Liver (tissue), 9 donors: Measurements from ENCODE around the gene NDC1. TPM values are rescaled to one million over a fixed set of nuclear protein-coding genes. Genes with fewer than 3 reads are reported as not detected.

ENCODE experiments used
- DNase-seq: peaks from one replicate; pipeline ENCODE4 v3.0.0-alpha.2; 2017; ENCODE audit warnings: low spot score
- H3K27ac ChIP-seq, 2 donors: one replicate each; pipeline ENCODE4 v1.7.0; 2013; ENCODE audit warnings: inconsistent platforms in 2 of 2, low read length in 2 of 2, control low read depth in 1 of 2, low read depth in 1 of 2, mild to moderate bottlenecking in 1 of 2
- H3K27me3 ChIP-seq, 4 donors: one replicate each; pipeline versions ENCODE4 v1.6.1 to v1.7.0; 2013; ENCODE audit warnings: low read length in 3 of 4, inconsistent platforms in 1 of 4, mild to moderate bottlenecking in 1 of 4, moderate library complexity in 1 of 4; ENCODE audit not compliant: control insufficient read depth in 4 of 4, insufficient read depth in 4 of 4
- H3K36me3 ChIP-seq, 4 donors: one replicate each; pipeline versions ENCODE4 v1.6.1 to v1.7.0; 2013; ENCODE audit warnings: low read length in 3 of 4, mild to moderate bottlenecking in 3 of 4, low read depth in 1 of 4, moderate library complexity in 1 of 4; ENCODE audit not compliant: control insufficient read depth in 4 of 4, insufficient read depth in 3 of 4
- H3K4me1 ChIP-seq, 4 donors: one replicate each; pipeline versions ENCODE4 v1.6.1 to v1.7.0; 2013; ENCODE audit warnings: low read length in 3 of 4, mild to moderate bottlenecking in 3 of 4, moderate library complexity in 1 of 4; ENCODE audit not compliant: control insufficient read depth in 4 of 4, insufficient read depth in 4 of 4
- H3K4me3 ChIP-seq, 3 donors: one replicate each; pipeline versions ENCODE4 v1.6.1 to v1.7.0; 2013; ENCODE audit warnings: low read length in 3 of 3, control low read depth in 1 of 3, low read depth in 1 of 3, mild to moderate bottlenecking in 1 of 3
- H3K9ac ChIP-seq, 2 donors: one replicate each; pipeline ENCODE4 v1.7.0; 2013; ENCODE audit warnings: low read length in 2 of 2, mild to moderate bottlenecking in 2 of 2, moderate library complexity in 2 of 2, control low read depth in 1 of 2, low read depth in 1 of 2
- H3K9me3 ChIP-seq, 4 donors: one replicate each; pipeline versions ENCODE4 v1.6.1 to v1.7.0; 2013; ENCODE audit warnings: low read length in 3 of 4; ENCODE audit not compliant: control insufficient read depth in 4 of 4
- CTCF ChIP-seq: fragments of 150-350 bp; IDR thresholded peaks from 2 replicates; pipeline ENCODE4 v1.5.1; 2017; ENCODE audit warnings: improper control_type of control experiment, low read depth, low read length; ENCODE audit not compliant: missing input control
- EGR1 ChIP-seq, 2 donors: IDR thresholded peaks; 2 replicates each; pipeline ENCODE4 v1.6.1; 2016 to 2018; ENCODE audit warnings: antibody characterized with exemption in 2 of 2, low read depth in 2 of 2
- FOXA2 ChIP-seq: IDR thresholded peaks from 2 replicates; pipeline ENCODE4 v1.6.1; 2016; ENCODE audit warnings: antibody characterized with exemption
- GABPA ChIP-seq, 2 donors: IDR thresholded peaks in 1 of 2; conservative IDR thresholded peaks in 1 of 2; 2 replicates each; pipeline ENCODE4 v1.6.1; 2016; ENCODE audit warnings: antibody characterized with exemption in 2 of 2, mild to moderate bottlenecking in 1 of 2, moderate library complexity in 1 of 2
- HNF4A ChIP-seq, 2 donors: conservative IDR thresholded peaks; 2 replicates each; pipeline ENCODE4 v1.6.1; 2016; ENCODE audit warnings: antibody characterized with exemption in 2 of 2, mild to moderate bottlenecking in 2 of 2
- HNF4G ChIP-seq: IDR thresholded peaks from 2 replicates; pipeline ENCODE4 v1.6.1; 2016; ENCODE audit warnings: antibody characterized with exemption
- JUND ChIP-seq, 2 donors: IDR thresholded peaks; 2 replicates each; pipeline ENCODE4 v1.6.1; 2016; ENCODE audit warnings: antibody characterized with exemption in 2 of 2
- MAX ChIP-seq: IDR thresholded peaks from 2 replicates; pipeline ENCODE4 v1.6.1; 2016; ENCODE audit warnings: antibody characterized with exemption
- NR2F2 ChIP-seq: IDR thresholded peaks from 2 replicates; pipeline ENCODE4 v1.6.1; 2016; ENCODE audit warnings: antibody characterized with exemption
- RAD21 ChIP-seq, 2 donors: IDR thresholded peaks; 2 replicates each; pipeline ENCODE4 v1.6.1; 2016; ENCODE audit warnings: antibody characterized with exemption in 2 of 2, mild to moderate bottlenecking in 2 of 2
- REST ChIP-seq: IDR thresholded peaks from 2 replicates; pipeline ENCODE4 v1.6.1; 2016; ENCODE audit warnings: antibody characterized with exemption, mild to moderate bottlenecking
- RXRA ChIP-seq, 2 donors: IDR thresholded peaks; 2 replicates each; pipeline ENCODE4 v1.6.1; 2017 to 2018; ENCODE audit warnings: antibody characterized with exemption in 2 of 2, mild to moderate bottlenecking in 1 of 2
- SP1 ChIP-seq: IDR thresholded peaks from 2 replicates; pipeline ENCODE4 v1.6.1; 2018; ENCODE audit warnings: antibody characterized with exemption, mild to moderate bottlenecking
- TAF1 ChIP-seq: conservative IDR thresholded peaks from 2 replicates; pipeline ENCODE4 v1.6.1; 2016; ENCODE audit warnings: antibody characterized with exemption, mild to moderate bottlenecking
- ZBTB33 ChIP-seq: IDR thresholded peaks from 2 replicates; pipeline ENCODE4 v1.6.1; 2016; ENCODE audit warnings: antibody characterized with exemption
- WGBS: extraction: QIAGEN DNeasy Blood & Tissue Kit; methylation state at CpG from one replicate; pipeline ENCODE4 v1.1.7; 2013; 5-methylcytosine and 5-hydroxymethylcytosine counted together
- polyA plus RNA-seq, 2 donors: library from polyadenylated mRNA; stranded (reverse) in 1 of 2; unstranded in 1 of 2; fragments of 200-250 nt in 1 of 2; fragments of >200 nt in 1 of 2; fragmentation: Nextera tagmentation in 1 of 2; extraction: Ambion mirVana in 1 of 2; gene quantifications; one replicate each; pipeline versions ENCODE4 v1.2.1 to v1.2.3, GENCODE V29; 2013 to 2015
- total RNA-seq, 2 donors: library from RNA; depleted of rRNA; stranded (reverse); fragments of >200 nt; gene quantifications; one replicate each; pipeline ENCODE4 v1.2.3, GENCODE V29; 2014
- donor health status: healthy.
- donor health status: healthy.
- donor health status: healthy.
- donor health status: healthy.
- donor health status: healthy.

NDC1 gene
- total and polyA plus RNA-seq, 4 donors, result 2.2 to 17.9 (median 5.8) TPM

- whole genome bisulfite sequencing, result 77% methylated on average over 5 of the region's 5 CpGs
- DNase-seq, result no peak
- H3K9me3 ChIP-seq, result peaks cover 0 to 2% (median 0%) of the 10 kb centered on the region in 4 donors
- H3K4me3 ChIP-seq, result no peak overlapping the region
- no peak overlapping the region for H3K9ac ChIP-seq
- H3K27ac ChIP-seq, result no peak overlapping the region
- no peaks in the 10 kb centered on the region for H3K36me3 ChIP-seq
- peaks cover 4 to 19% (median 8%) of the 10 kb centered on the region in 4 donors for H3K27me3 ChIP-seq
- peaks cover 13 to 22% (median 16%) of the 10 kb centered on the region in 4 donors for H3K4me1 ChIP-seq
- TF ChIP-seq SP1, result no peak
- no peak for TF ChIP-seq REST
- TF ChIP-seq ZBTB33, result no peak
- no peak for TF ChIP-seq GABPA (IDR thresholded peaks at IDR 0.05 in 1 of 2, conservative IDR thresholded peaks at IDR 0.05 in 1 of 2)
- TF ChIP-seq NR2F2, result no peak
- no peak for TF ChIP-seq EGR1 (IDR thresholded peaks at IDR 0.05; ENCODE audit: low read depth in 2 of 2)
- no peak for TF ChIP-seq CTCF
- TF ChIP-seq TAF1, result no peak
- TF ChIP-seq HNF4A (conservative IDR thresholded peaks at IDR 0.05), result no peak
- TF ChIP-seq FOXA2, result no peak
- TF ChIP-seq RAD21 (IDR thresholded peaks at IDR 0.05), result no peak
- no peak for TF ChIP-seq HNF4G
- no peak for TF ChIP-seq RXRA (IDR thresholded peaks at IDR 0.05)
- no peak for TF ChIP-seq JUND (IDR thresholded peaks at IDR 0.05)
Measured at GRCh38 chr1:53735681-53736080, 102.4 kb downstream of the NDC1 start.

- peaks cover 0 to 2% (median 0%) of the 10 kb centered on the region in 4 donors for H3K9me3 ChIP-seq
- WGBS, result 74% methylated on average over 5 of the region's 5 CpGs
- no peak for DNase-seq
- no peak overlapping the region for H3K27ac ChIP-seq
- H3K36me3 ChIP-seq, result no peaks in the 10 kb centered on the region
- peaks cover 4 to 19% (median 6%) of the 10 kb centered on the region in 4 donors for H3K27me3 ChIP-seq
- no peak overlapping the region for H3K9ac ChIP-seq
- no peak overlapping the region for H3K4me3 ChIP-seq
- H3K4me1 ChIP-seq, result peaks cover 13 to 22% (median 16%) of the 10 kb centered on the region in 4 donors
- no peak for TF ChIP-seq CTCF
- TF ChIP-seq REST, result no peak
- no peak for TF ChIP-seq FOXA2
- TF ChIP-seq EGR1 (IDR thresholded peaks at IDR 0.05; ENCODE audit: low read depth in 2 of 2), result no peak
- TF ChIP-seq NR2F2, result no peak
- TF ChIP-seq ZBTB33, result no peak
- TF ChIP-seq RXRA (IDR thresholded peaks at IDR 0.05), result no peak
- no peak for TF ChIP-seq TAF1
- no peak for TF ChIP-seq RAD21 (IDR thresholded peaks at IDR 0.05)
- TF ChIP-seq JUND (IDR thresholded peaks at IDR 0.05), result no peak
- TF ChIP-seq MAX, result no peak
Measured at GRCh38 chr1:53735261-53735660, 102.8 kb downstream of the NDC1 start.
